Tibial artery (tissue), 4 donors: ENCODE data around the gene SMPD3.

Experiments used
- DNase-seq, 2 donors: peaks; one replicate each; pipeline ENCODE4 v3.0.0-alpha.2; 2019
- H3K27ac ChIP-seq, 2 donors: fragments of 200-600 bp; sonication (generic) in 1 of 2; 1 replicate in 1 of 2; 2 replicates in 1 of 2; pipeline ENCODE4 v1.5.1; 2018 to 2019; ENCODE audit warnings: mild to moderate bottlenecking in 1 of 2
- H3K27me3 ChIP-seq, 2 donors: fragments of 200-600 bp; sonication (generic) in 1 of 2; one replicate each; pipeline versions ENCODE4 v1.5.1 to v1.6.0; 2016 to 2019
- H3K36me3 ChIP-seq, 3 donors: fragments of 200-600 bp; sonication (generic) in 2 of 3; one replicate each; pipeline ENCODE4 v1.5.1; 2016 to 2019; ENCODE audit warnings: mild to moderate bottlenecking in 2 of 3
- H3K4me1 ChIP-seq, 4 donors: fragments of 200-600 bp; sonication (generic) in 2 of 4; 1 replicate in 3 of 4; 2 replicates in 1 of 4; pipeline ENCODE4 v1.5.1; 2016 to 2019
- H3K4me3 ChIP-seq, 2 donors: fragments of 200-600 bp; sonication (generic) in 1 of 2; 1 replicate in 1 of 2; 2 replicates in 1 of 2; pipeline ENCODE4 v1.5.1; 2018 to 2019; ENCODE audit warnings: mild to moderate bottlenecking in 2 of 2
- H3K9me3 ChIP-seq, 3 donors: fragments of 200-600 bp; sonication (generic) in 1 of 3; one replicate each; pipeline ENCODE4 v1.5.1; 2016 to 2019
- intact Hi-C: fragments of 100-400 bp; cut with DNase I; formaldehyde crosslinking; loops from one replicate; pipeline ENCODE4 v1.15.0; 2023; ENCODE audit warnings: low total_unique reads
- TF ChIP-seq, protein P1 (sequence below), 2 experiments: fragments of 200-600 bp in 1 of 2; fragments of 450-650 bp in 1 of 2; IDR thresholded peaks; one replicate each; pipeline ENCODE4 v1.5.1; 2017 to 2019; ENCODE audit warnings: antibody characterized with exemption in 2 of 2, mild to moderate bottlenecking in 1 of 2, moderate library complexity in 1 of 2

The SMPD3 gene

DNA sequence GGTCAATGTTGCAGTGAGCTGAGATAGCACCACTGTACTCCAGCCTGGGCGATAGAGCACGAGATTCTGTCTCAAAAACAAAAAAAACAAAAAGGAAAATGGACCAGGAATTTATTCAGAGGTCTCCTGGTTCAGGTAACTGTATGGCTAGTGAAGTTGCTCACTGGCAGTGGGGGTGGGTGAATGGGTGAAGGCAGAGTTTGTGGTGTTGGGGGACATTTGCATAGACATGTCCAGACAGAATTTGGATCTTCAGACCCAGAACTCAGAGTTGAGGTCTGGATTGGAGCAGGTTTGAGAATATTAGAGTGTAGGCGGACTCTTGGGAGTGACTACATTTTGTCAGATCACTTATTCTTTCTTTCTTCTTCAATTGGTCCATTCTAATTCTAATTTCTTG, 55.0 kb downstream of the SMPD3 start:
- H3K4me3 ChIP-seq = no peak overlapping the region
- TF ChIP-seq, protein P1, sequence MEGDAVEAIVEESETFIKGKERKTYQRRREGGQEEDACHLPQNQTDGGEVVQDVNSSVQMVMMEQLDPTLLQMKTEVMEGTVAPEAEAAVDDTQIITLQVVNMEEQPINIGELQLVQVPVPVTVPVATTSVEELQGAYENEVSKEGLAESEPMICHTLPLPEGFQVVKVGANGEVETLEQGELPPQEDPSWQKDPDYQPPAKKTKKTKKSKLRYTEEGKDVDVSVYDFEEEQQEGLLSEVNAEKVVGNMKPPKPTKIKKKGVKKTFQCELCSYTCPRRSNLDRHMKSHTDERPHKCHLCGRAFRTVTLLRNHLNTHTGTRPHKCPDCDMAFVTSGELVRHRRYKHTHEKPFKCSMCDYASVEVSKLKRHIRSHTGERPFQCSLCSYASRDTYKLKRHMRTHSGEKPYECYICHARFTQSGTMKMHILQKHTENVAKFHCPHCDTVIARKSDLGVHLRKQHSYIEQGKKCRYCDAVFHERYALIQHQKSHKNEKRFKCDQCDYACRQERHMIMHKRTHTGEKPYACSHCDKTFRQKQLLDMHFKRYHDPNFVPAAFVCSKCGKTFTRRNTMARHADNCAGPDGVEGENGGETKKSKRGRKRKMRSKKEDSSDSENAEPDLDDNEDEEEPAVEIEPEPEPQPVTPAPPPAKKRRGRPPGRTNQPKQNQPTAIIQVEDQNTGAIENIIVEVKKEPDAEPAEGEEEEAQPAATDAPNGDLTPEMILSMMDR (IDR thresholded peaks at IDR 0.05) = no peak
- no peak overlapping the region for H3K27ac ChIP-seq
- intact Hi-C loops = no loop called here
- H3K27me3 ChIP-seq = peaks cover 0 to 13% of the 10 kb centered on the region in 2 donors
- H3K4me1 ChIP-seq = no peaks in the 10 kb centered on the region
- no peak for DNase-seq
- no peaks in the 10 kb centered on the region for H3K36me3 ChIP-seq
- no peaks in the 10 kb centered on the region for H3K9me3 ChIP-seq

DNA sequence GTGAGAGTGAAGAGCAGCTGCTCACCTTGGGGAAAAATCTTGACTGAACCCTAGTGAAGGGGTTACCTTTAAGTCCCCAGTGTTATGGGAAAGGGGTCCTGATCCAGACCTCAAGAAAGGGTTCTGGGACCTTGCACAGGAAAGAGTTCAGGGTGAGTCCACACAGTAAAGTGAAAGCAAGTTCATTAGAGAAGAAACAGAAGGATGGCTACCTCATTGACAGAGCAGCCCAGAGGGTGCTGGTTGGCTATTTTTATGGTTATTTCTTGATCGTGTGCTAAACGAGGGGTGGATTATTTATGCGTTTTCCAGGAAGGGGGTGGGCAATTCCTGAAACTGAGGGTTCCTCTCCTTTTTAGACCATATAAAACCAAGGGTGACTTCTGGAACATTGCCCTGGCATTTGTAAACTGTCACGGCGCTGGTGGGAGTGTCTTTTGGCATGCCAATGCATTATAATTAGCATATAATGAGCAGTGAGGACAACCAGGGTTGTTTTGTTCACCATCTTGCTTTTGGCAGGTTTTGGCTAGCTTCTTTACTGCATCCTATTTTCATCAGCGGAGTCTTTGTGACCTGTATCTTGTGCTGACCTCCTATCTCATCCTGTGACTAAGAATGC, 58.4 kb downstream of the SMPD3 start:
- DNase-seq = no peak
- no peak overlapping the region for H3K27ac ChIP-seq
- TF ChIP-seq, protein P1 (IDR thresholded peaks at IDR 0.05) = no peak
- peaks cover 0 to 9% of the 10 kb centered on the region in 2 donors for H3K27me3 ChIP-seq
- no peaks in the 10 kb centered on the region for H3K4me1 ChIP-seq
- H3K36me3 ChIP-seq = no peaks in the 10 kb centered on the region
- intact Hi-C loops = no loop called here
- H3K4me3 ChIP-seq = no peak overlapping the region
- no peaks in the 10 kb centered on the region for H3K9me3 ChIP-seq

DNA sequence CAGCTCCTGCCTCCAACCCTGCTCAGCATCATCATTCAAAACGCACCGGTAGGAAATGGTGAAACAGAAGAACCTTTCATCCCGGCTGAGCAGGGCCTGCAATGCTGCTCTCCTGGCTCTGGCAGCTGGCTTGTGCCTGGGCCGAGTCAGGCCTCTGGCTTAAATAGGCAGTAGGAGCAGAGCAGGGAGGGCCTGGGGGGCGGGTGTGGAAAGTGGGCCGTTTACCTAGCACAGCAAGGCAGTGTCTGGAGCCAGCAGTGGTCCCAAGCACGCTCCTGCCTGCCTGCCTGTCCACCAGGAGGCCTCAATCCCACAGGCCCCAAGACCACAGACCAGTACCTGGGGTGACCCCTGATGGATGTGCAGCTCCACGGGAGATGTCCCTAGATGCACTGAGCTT, 59.3 kb downstream of the SMPD3 start:
- no peak overlapping the region for H3K4me3 ChIP-seq
- intact Hi-C loops = no loop called here
- TF ChIP-seq, protein P1 (IDR thresholded peaks at IDR 0.05) = no peak
- no peaks in the 10 kb centered on the region for H3K4me1 ChIP-seq
- no peak overlapping the region for H3K27ac ChIP-seq
- no peak for DNase-seq
- H3K9me3 ChIP-seq = no peaks in the 10 kb centered on the region
- H3K27me3 ChIP-seq = peaks cover 0 to 9% of the 10 kb centered on the region in 2 donors
- H3K36me3 ChIP-seq = no peaks in the 10 kb centered on the region

DNA sequence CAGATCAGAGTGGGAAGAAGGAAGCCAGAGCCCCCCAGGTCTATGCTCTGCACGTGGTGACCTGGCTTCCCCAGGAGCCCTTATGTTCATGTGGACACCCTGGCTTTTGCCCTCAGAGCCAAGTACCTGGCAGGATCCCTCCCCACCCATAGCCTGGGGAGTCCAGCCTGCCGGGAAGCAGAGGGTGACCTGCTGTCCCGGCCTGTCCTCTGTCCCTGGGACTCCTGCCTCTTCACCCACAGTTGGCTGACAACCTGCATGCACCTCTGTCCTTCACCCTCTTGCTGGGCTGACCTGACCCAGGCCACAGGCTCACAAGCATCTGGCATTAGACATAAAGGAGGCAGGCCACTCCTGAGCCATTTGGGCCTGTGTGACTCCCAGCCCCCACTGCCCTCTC, 60.2 kb downstream of the SMPD3 start:
- H3K36me3 ChIP-seq = no peaks in the 10 kb centered on the region
- H3K4me1 ChIP-seq = no peaks in the 10 kb centered on the region
- H3K4me3 ChIP-seq = no peak overlapping the region
- H3K27me3 ChIP-seq = peaks cover 0 to 9% of the 10 kb centered on the region in 2 donors
- no peak overlapping the region for H3K27ac ChIP-seq
- TF ChIP-seq, protein P1 (IDR thresholded peaks at IDR 0.05) = no peak
- no peaks in the 10 kb centered on the region for H3K9me3 ChIP-seq
- no peak for DNase-seq
- intact Hi-C loops = no loop called here

DNA sequence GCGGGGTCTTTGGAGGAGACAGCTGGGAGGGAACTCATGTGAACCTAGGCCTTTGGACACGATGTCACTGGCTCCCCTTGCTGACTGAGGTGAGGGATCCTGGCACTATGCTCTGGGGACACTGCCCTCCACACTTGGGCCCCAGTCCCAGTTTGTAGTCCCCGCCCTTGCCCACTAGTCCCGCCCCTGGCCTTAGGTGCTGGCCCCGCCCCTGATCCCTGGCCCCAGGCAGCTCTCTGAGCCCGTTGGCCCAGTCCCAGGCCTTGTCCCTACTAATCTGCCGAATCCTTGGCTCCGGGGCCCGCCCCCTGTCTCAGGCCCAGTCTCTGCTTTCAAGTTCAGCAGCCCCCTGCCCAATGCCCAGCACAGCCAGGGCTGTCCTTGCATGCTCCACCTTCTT, 61.0 kb downstream of the SMPD3 start:
- TF ChIP-seq, protein P1 (IDR thresholded peaks at IDR 0.05) = no peak
- Histone ChIP-seq H3K36me3 (no peaks in the 10 kb centered on the region), H3K4me1 (no peaks in the 10 kb centered on the region), H3K27me3 (peaks cover 0 to 9% of the 10 kb centered on the region in 2 donors), H3K4me3 (no peak overlapping the region), H3K9me3 (no peaks in the 10 kb centered on the region), H3K27ac (no peak overlapping the region)
- DNase-seq = no peak
- intact Hi-C loops = no loop called here

DNA sequence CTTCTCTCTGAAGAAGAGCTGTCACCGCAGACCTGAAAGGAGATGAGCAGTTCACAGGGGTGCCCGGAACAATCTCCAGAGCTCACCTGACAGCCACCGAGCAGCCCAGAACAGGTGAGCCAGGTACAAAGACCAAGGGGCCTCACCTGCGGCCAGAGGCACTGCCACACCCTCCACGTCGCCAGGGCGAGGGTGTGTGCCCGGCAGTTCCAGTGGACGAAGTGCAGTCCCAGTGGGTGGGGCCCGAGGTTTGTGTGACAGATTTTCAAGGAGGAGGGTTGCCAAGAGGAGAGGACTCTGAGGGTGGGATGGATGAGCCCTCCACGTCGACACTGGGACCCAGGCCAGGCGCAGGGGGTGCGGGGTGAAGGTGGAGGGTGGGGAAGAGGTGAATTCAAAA, 61.7 kb downstream of the SMPD3 start:
- no peak for DNase-seq
- Histone ChIP-seq H3K4me3 (no peak overlapping the region), H3K27ac (no peak overlapping the region), H3K27me3 (peaks cover 0 to 9% of the 10 kb centered on the region in 2 donors), H3K36me3 (no peaks in the 10 kb centered on the region), H3K9me3 (no peaks in the 10 kb centered on the region), H3K4me1 (no peaks in the 10 kb centered on the region)
- TF ChIP-seq, protein P1 (IDR thresholded peaks at IDR 0.05) = no peak
- intact Hi-C loops = no loop called here
